Measurements from ENCODE around the gene KCTD18.

GRCh38 chr2:200442471-200442870, 67.4 kb downstream of the KCTD18 start:
- no peak for TF ChIP-seq RAD21 (IDR thresholded peaks at IDR 0.05; ENCODE audit: low read depth)
- no peak for TF ChIP-seq TCF12 (IDR thresholded peaks at IDR 0.05; ENCODE audit: low read depth)
- TF ChIP-seq TEAD4 (IDR thresholded peaks at IDR 0.05) = no peak
- TF ChIP-seq EP300 (IDR thresholded peaks at IDR 0.05; ENCODE audit: borderline replicate concordance) = no peak
- no peak for TF ChIP-seq REST (IDR thresholded peaks at IDR 0.05; ENCODE audit: low read depth)
- no peak for TF ChIP-seq EGR1 (IDR thresholded peaks at IDR 0.05)
- TF ChIP-seq YY1 (IDR thresholded peaks at IDR 0.05; ENCODE audit: low read depth) = no peak
- TF ChIP-seq, protein P1, sequence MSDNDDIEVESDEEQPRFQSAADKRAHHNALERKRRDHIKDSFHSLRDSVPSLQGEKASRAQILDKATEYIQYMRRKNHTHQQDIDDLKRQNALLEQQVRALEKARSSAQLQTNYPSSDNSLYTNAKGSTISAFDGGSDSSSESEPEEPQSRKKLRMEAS (IDR thresholded peaks at IDR 0.05) = no peak

Measured in Ishikawa (cell line).